Aorta (tissue), 5 donors: ENCODE data around the gene PEX7. TPM values are rescaled to one million over a fixed set of nuclear protein-coding genes. Genes with fewer than 3 reads are reported as not detected.
"Not testable (repeated sequence)": the region's sequence is repeated elsewhere in the genome, so short reads cannot be mapped to it uniquely, and the experiment has no call there.

Experiments used
- ATAC-seq: fragments of 200-7000 bp; cut with Tn5 transposase; one replicate; pipeline ENCODE4 v1.9.1; 2022; ENCODE audit warnings: moderate library complexity; ENCODE audit not compliant: low FRiP score
- DNase-seq, 2 donors: peaks; one replicate each; pipeline ENCODE4 v3.0.0-alpha.2; 2020
- H3K27ac ChIP-seq, 2 donors: one replicate each; pipeline ENCODE4 v1.5.1; 2013; ENCODE audit warnings: low read length in 2 of 2, mild to moderate bottlenecking in 2 of 2, moderate library complexity in 2 of 2, control low read depth in 1 of 2, inconsistent platforms in 1 of 2, low read depth in 1 of 2
- H3K27me3 ChIP-seq, 2 donors: one replicate each; pipeline ENCODE4 v1.6.1; 2013; ENCODE audit warnings: control low read depth in 1 of 2, low read length in 1 of 2, mild to moderate bottlenecking in 1 of 2, moderate library complexity in 1 of 2; ENCODE audit not compliant: insufficient read depth in 2 of 2, control insufficient read depth in 1 of 2
- H3K36me3 ChIP-seq, 2 donors: one replicate each; pipeline ENCODE4 v1.6.1; 2013; ENCODE audit warnings: control low read depth in 1 of 2, low read length in 1 of 2, mild to moderate bottlenecking in 1 of 2; ENCODE audit not compliant: insufficient read depth in 2 of 2, control insufficient read depth in 1 of 2
- H3K4me1 ChIP-seq, 2 donors: one replicate each; pipeline ENCODE4 v1.6.1; 2013; ENCODE audit warnings: low read length in 2 of 2, control low read depth in 1 of 2, mild to moderate bottlenecking in 1 of 2, moderate library complexity in 1 of 2; ENCODE audit not compliant: insufficient read depth in 2 of 2, control insufficient read depth in 1 of 2
- H3K4me3 ChIP-seq, 2 donors: one replicate each; pipeline ENCODE4 v1.5.1; 2013; ENCODE audit warnings: low read length in 2 of 2, control low read depth in 1 of 2, mild to moderate bottlenecking in 1 of 2
- H3K9me3 ChIP-seq: one replicate; pipeline ENCODE4 v1.6.1; 2013; ENCODE audit warnings: mild to moderate bottlenecking, low read length; ENCODE audit not compliant: control insufficient read depth
- WGBS, 2 donors: extraction: QIAGEN DNeasy Blood & Tissue Kit; methylation state at CpG; one replicate each; pipeline ENCODE4 v1.1.7; 2013; 5-methylcytosine and 5-hydroxymethylcytosine counted together
- intact Hi-C, 2 donors: fragments of 100-400 bp; cut with DNase I; formaldehyde crosslinking; loops; one replicate each; pipeline versions ENCODE4 v1.14.2 to v1.15.0; 2022
- polyA plus RNA-seq, 2 donors: library from polyadenylated mRNA; stranded (reverse); fragments of 200-250 nt; gene quantifications; one replicate each; pipeline ENCODE4 v1.2.3, GENCODE V29; 2013
- total RNA-seq, 2 donors: library from RNA; stranded (reverse); fragmentation: NEBNext Ultra II Directional; extraction: Animal tissue kit (Norgen Biotek cat#: 25700); gene quantifications; one replicate each; pipeline ENCODE4 v1.2.1, GENCODE V29; 2021
- donor health status: healthy with polysubstance abuse.
- donor health status: Bipolar disorder and iron deficiency.
- donor health status: DM: no; HTN: no; CAD: no.
- donor health status: DM: no; HTN: no; CAD: no.
- donor health status: DM: yes; HTN: yes; CAD: no.

Gene PEX7
- total and polyA plus RNA-seq, 4 donors: 4.2 to 5.8 (median 5.2) TPM

- 43 to 49% methylated on average over 3 of the region's 3 CpGs for WGBS, 2 donors
- intact Hi-C loops: no loop called here
- H3K4me1 ChIP-seq: no peaks in the 10 kb centered on the region
- DNase-seq: no peak
- H3K36me3 ChIP-seq: no peaks in the 10 kb centered on the region
- no peak for ATAC-seq
- H3K9me3 ChIP-seq: no peaks in the 10 kb centered on the region
- H3K27ac ChIP-seq: no peak overlapping the region
- H3K27me3 ChIP-seq: no peaks in the 10 kb centered on the region
- H3K4me3 ChIP-seq: no peak overlapping the region
These were observed 20.8 kb downstream of the PEX7 start for GRCh38 chr6:136843210-136843609.

- no peak for DNase-seq
- H3K4me3 ChIP-seq: no peak overlapping the region
- no peak overlapping the region for H3K27ac ChIP-seq
- no peaks in the 10 kb centered on the region for H3K36me3 ChIP-seq
- no peaks in the 10 kb centered on the region for H3K4me1 ChIP-seq
- 60 to 64% methylated on average over 3 of the region's 3 CpGs for WGBS, 2 donors
- no peak for ATAC-seq
- no peaks in the 10 kb centered on the region for H3K9me3 ChIP-seq
- intact Hi-C loops: no loop called here
- H3K27me3 ChIP-seq: no peaks in the 10 kb centered on the region
These were observed 23.7 kb downstream of the PEX7 start for GRCh38 chr6:136846046-136846445.

- DNase-seq, H3K27ac ChIP-seq, H3K36me3 ChIP-seq, H3K4me1 ChIP-seq, H3K4me3 ChIP-seq, intact Hi-C loops, H3K27me3 ChIP-seq, H3K9me3 ChIP-seq, ATAC-seq: not testable (repeated sequence)
- 92 to 93% methylated on average over 4 of the region's 4 CpGs for WGBS, 2 donors
These were observed 24.1 kb downstream of the PEX7 start for GRCh38 chr6:136846477-136846876.

- ATAC-seq, H3K27me3 ChIP-seq, H3K4me1 ChIP-seq, DNase-seq, H3K4me3 ChIP-seq, H3K27ac ChIP-seq, H3K9me3 ChIP-seq, intact Hi-C loops, H3K36me3 ChIP-seq: not testable (repeated sequence)
- 97% methylated on average over 4 of the region's 4 CpGs for WGBS, 2 donors
These were observed 27.7 kb downstream of the PEX7 start for GRCh38 chr6:136849979-136850563.

- DNase-seq (no peak), ATAC-seq (no peak)
- intact Hi-C loops: no loop called here
- 94 to 95% methylated on average over 5 of the region's 5 CpGs for WGBS, 2 donors
- H3K4me3 ChIP-seq: no peak overlapping the region
- H3K27me3 ChIP-seq: no peaks in the 10 kb centered on the region
- H3K36me3 ChIP-seq: no peaks in the 10 kb centered on the region
- H3K4me1 ChIP-seq: no peaks in the 10 kb centered on the region
- no peaks in the 10 kb centered on the region for H3K9me3 ChIP-seq
- H3K27ac ChIP-seq: no peak overlapping the region
These were observed 37.0 kb downstream of the PEX7 start for GRCh38 chr6:136859430-136859829.

GRCh38 chr6:136860043-136860442 lies 37.7 kb downstream of the PEX7 start:
- intact Hi-C loops: no loop called here
- no peak for DNase-seq
- Histone ChIP-seq H3K27me3 (no peaks in the 10 kb centered on the region), H3K4me3 (no peak overlapping the region), H3K36me3 (no peaks in the 10 kb centered on the region), H3K4me1 (no peaks in the 10 kb centered on the region), H3K27ac (no peak overlapping the region), H3K9me3 (no peaks in the 10 kb centered on the region)
- 89 to 90% methylated on average over 1 of the region's 1 CpG for WGBS, 2 donors
- ATAC-seq: no peak

GRCh38 chr6:136862662-136863061 lies 40.3 kb downstream of the PEX7 start:
- intact Hi-C loops: no loop called here
- 88 to 90% methylated on average over 1 of the region's 1 CpG for whole genome bisulfite sequencing, 2 donors
- H3K9me3 ChIP-seq: no peaks in the 10 kb centered on the region
- no peaks in the 10 kb centered on the region for H3K4me1 ChIP-seq
- DNase-seq (no peak), ATAC-seq (no peak)
- H3K36me3 ChIP-seq: no peaks in the 10 kb centered on the region
- H3K4me3 ChIP-seq: no peak overlapping the region
- no peaks in the 10 kb centered on the region for H3K27me3 ChIP-seq
- H3K27ac ChIP-seq: no peak overlapping the region

- no peak overlapping the region for H3K4me3 ChIP-seq
- ATAC-seq (no peak), DNase-seq (no peak)
- no peaks in the 10 kb centered on the region for H3K9me3 ChIP-seq
- no peak overlapping the region for H3K27ac ChIP-seq
- no peaks in the 10 kb centered on the region for H3K27me3 ChIP-seq
- H3K36me3 ChIP-seq: peaks cover 0 to 2% of the 10 kb centered on the region in 2 donors
- intact Hi-C loops: no loop called here
- H3K4me1 ChIP-seq: no peaks in the 10 kb centered on the region
- WGBS, 2 donors: 77 to 91% methylated on average over 5 of the region's 5 CpGs
These were observed 41.4 kb downstream of the PEX7 start for GRCh38 chr6:136863752-136864151.

GRCh38 chr6:136864676-136865075 lies 42.3 kb downstream of the PEX7 start:
- WGBS, 2 donors: 95 to 99% methylated on average over 4 of the region's 4 CpGs
- Histone ChIP-seq H3K36me3 (peaks cover 0 to 2% of the 10 kb centered on the region in 2 donors), H3K9me3 (no peaks in the 10 kb centered on the region), H3K4me1 (no peaks in the 10 kb centered on the region), H3K27ac (no peak overlapping the region), H3K27me3 (no peaks in the 10 kb centered on the region), H3K4me3 (no peak overlapping the region)
- DNase-seq (no peak), ATAC-seq (no peak)
- intact Hi-C loops: no loop called here
